DOHH2 (cell line): ENCODE data around the gene C17orf58.

ENCODE experiments used
- EZH2phosphoT487 ChIP-seq: fragments of 200-600 bp; sonication (generic); IDR thresholded peaks from 2 replicates; pipeline ENCODE4 v1.6.1; 2017; ENCODE audit warnings: borderline replicate concordance, mild to moderate bottlenecking, antibody characterized with exemption, low read length, moderate library complexity, mixed read lengths
- TF ChIP-seq, protein P1 (sequence below): fragments of 200-600 bp; sonication (generic); IDR thresholded peaks from one replicate; pipeline ENCODE4 v1.5.1; 2014; ENCODE audit warnings: antibody characterized with exemption, mild to moderate bottlenecking, low read depth, low read length; ENCODE audit not compliant: poor library complexity, severe bottlenecking

DNA sequence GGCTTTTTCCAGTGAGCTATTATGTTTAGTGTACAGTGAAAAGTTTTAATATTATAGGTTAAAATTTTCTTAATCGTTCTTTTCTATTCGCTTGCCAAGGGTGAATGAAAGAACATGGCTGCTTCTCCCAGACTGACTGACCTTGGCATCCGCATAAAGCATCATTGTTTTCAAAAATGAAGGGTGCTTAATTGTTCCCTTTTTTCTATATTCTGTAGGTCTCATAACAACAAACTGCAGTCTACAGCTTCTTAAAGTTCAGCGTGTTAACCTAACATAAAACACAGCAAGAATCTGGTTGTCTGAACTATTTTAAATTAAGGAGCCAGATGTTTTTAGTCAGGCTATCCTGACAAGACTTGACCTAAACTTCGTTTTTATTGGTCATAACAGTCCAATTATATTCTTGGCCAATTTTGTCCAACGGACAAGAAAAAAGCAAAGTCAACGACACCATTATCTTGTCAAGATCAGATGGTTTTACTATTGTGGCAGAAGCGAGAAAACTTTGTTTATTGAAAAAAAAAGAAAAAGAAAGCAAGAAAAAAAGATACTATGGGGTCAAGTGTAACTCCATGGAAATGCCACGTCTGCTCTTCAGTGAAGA lies 14.1 kb downstream of the C17orf58 start:
- TF ChIP-seq EZH2phosphoT487, result no peak
- TF ChIP-seq, protein P1, sequence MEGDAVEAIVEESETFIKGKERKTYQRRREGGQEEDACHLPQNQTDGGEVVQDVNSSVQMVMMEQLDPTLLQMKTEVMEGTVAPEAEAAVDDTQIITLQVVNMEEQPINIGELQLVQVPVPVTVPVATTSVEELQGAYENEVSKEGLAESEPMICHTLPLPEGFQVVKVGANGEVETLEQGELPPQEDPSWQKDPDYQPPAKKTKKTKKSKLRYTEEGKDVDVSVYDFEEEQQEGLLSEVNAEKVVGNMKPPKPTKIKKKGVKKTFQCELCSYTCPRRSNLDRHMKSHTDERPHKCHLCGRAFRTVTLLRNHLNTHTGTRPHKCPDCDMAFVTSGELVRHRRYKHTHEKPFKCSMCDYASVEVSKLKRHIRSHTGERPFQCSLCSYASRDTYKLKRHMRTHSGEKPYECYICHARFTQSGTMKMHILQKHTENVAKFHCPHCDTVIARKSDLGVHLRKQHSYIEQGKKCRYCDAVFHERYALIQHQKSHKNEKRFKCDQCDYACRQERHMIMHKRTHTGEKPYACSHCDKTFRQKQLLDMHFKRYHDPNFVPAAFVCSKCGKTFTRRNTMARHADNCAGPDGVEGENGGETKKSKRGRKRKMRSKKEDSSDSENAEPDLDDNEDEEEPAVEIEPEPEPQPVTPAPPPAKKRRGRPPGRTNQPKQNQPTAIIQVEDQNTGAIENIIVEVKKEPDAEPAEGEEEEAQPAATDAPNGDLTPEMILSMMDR, result no peak
